Measurements from ENCODE around the gene LILRB4.

DNA sequence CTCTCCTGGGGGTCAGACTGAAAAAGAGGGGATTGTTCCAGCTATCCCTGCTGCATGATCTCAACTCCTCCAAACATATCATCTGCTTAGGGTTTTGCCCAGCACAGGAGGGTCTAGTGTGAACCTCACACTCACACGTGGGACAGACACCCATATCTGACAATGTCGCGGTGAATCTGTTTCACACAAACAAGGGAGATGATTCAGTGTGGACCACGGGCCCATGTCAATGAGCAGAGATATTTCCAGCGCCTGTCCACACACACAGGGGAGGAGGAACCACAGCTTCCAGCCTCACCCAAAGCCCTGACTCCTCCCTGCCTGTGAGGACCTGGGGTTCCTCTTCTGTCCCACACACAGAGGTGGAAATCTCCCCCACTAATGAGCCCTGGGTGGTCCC, 31.9 kb downstream of the LILRB4 start:
- TF ChIP-seq EZH2 (IDR thresholded peaks at IDR 0.05; ENCODE audit: borderline replicate concordance, low read depth, low read length, severe bottlenecking) (no peak), POLR2A (IDR thresholded peaks at IDR 0.05; ENCODE audit: low read depth, low read length) (no peak), POLR2AphosphoS5 (IDR thresholded peaks at IDR 0.05; ENCODE audit: insufficient read depth, low read depth, low read length) (no peak)
- TF ChIP-seq, protein P1, sequence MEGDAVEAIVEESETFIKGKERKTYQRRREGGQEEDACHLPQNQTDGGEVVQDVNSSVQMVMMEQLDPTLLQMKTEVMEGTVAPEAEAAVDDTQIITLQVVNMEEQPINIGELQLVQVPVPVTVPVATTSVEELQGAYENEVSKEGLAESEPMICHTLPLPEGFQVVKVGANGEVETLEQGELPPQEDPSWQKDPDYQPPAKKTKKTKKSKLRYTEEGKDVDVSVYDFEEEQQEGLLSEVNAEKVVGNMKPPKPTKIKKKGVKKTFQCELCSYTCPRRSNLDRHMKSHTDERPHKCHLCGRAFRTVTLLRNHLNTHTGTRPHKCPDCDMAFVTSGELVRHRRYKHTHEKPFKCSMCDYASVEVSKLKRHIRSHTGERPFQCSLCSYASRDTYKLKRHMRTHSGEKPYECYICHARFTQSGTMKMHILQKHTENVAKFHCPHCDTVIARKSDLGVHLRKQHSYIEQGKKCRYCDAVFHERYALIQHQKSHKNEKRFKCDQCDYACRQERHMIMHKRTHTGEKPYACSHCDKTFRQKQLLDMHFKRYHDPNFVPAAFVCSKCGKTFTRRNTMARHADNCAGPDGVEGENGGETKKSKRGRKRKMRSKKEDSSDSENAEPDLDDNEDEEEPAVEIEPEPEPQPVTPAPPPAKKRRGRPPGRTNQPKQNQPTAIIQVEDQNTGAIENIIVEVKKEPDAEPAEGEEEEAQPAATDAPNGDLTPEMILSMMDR (IDR thresholded peaks at IDR 0.05; ENCODE audit: extremely low read depth in 1 of 2, insufficient read depth in 1 of 2, low read depth in 1 of 2, low read length in 2 of 2): no peak
- TF ChIP-seq, protein P2, sequence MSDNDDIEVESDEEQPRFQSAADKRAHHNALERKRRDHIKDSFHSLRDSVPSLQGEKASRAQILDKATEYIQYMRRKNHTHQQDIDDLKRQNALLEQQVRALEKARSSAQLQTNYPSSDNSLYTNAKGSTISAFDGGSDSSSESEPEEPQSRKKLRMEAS (IDR thresholded peaks at IDR 0.05; ENCODE audit: insufficient read depth, insufficient read length): no peak
